K562 (cell line): ENCODE results near the gene WTIP. TPM values are rescaled to one million over a fixed set of nuclear protein-coding genes. Genes with fewer than 3 reads are reported as not detected.

Source experiments
- ATAC-seq: fragments of 200-7000 bp; cut with Tn5 transposase; 3 replicates; pipeline ENCODE4 v1.9.1; 2020; ENCODE audit warnings: moderate library complexity
- BruUV-seq: library from RNA; stranded (reverse); fragments of 400-500 nt; replicated peaks from 2 replicates; lab custom pipeline; 2021; lab: Mats Ljungman, UMichigan
- CTCF ChIA-PET: fragments of 300-600 bp; formaldehyde crosslinking; extraction: SDS; loops from one replicate; lab custom pipeline; 2021; ENCODE audit warnings: low intra/inter-chr PET ratio; lab: Yijun Ruan, JAX
- POLR2A ChIA-PET: fragments of 300-600, 350-650 bp; sonication (Branson Sonifier 250); formaldehyde crosslinking; extraction: SDS; loops from one replicate; lab custom pipeline; 2021; ENCODE audit warnings: antibody characterized with exemption, inconsistent platforms; lab: Yijun Ruan, JAX
- DNase-seq, 4 experiments: peaks; one replicate each; pipeline versions ENCODE4 v3.0.0 to v3.0.0-alpha.2; 2011 to 2018; ENCODE audit warnings: low spot score in 3 of 4, mixed read lengths in 3 of 4; ENCODE audit errors: extremely low read depth in 1 of 4
- FAIRE-seq: peaks from 2 replicates; lab custom pipeline; 2011; peaks lifted over from hg19 to GRCh38; lab: Jason Lieb, UNC
- H2AFZ ChIP-seq: 2 replicates; pipeline ENCODE4 v1.6.0; 2011; ENCODE audit warnings: low read depth, low read length, control low read depth, inconsistent platforms
- H3K27ac ChIP-seq: fragments of 200-600 bp; 3 replicates; pipeline ENCODE4 v1.8.0; 2011; ENCODE audit warnings: low read depth, mild to moderate bottlenecking, control low read depth, inconsistent platforms, low read length, moderate library complexity, mixed read lengths; ENCODE audit errors: extremely low read depth
- H3K27me3 ChIP-seq, 2 experiments: fragments of 300-600 bp in 1 of 2; 2 replicates in 1 of 2; 3 replicates in 1 of 2; pipeline versions ENCODE4 v1.6.0 to v1.8.0; 2011; ENCODE audit warnings: inconsistent platforms in 2 of 2, low read length in 2 of 2, mild to moderate bottlenecking in 1 of 2, mixed read lengths in 1 of 2, moderate library complexity in 1 of 2; ENCODE audit not compliant: control insufficient read depth in 2 of 2, insufficient read depth in 2 of 2
- H3K36me3 ChIP-seq: fragments of 300-600 bp; 3 replicates; pipeline ENCODE4 v1.8.0; 2011; ENCODE audit warnings: mild to moderate bottlenecking, low read length, inconsistent platforms; ENCODE audit not compliant: control insufficient read depth, insufficient read depth
- H3K4me1 ChIP-seq, 2 experiments: fragments of 200-600 bp in 1 of 2; replicated peaks in 1 of 2; 2 replicates in 1 of 2; 3 replicates in 1 of 2; pipeline versions ENCODE4 v1.5.1 to v1.8.0; 2011; ENCODE audit warnings: inconsistent platforms in 2 of 2, low read length in 2 of 2, mild to moderate bottlenecking in 1 of 2, mixed read lengths in 1 of 2, moderate library complexity in 1 of 2; ENCODE audit not compliant: control insufficient read depth in 2 of 2, insufficient read depth in 2 of 2
- H3K4me2 ChIP-seq: 2 replicates; pipeline ENCODE4 v1.6.1; 2011; ENCODE audit warnings: low read length, control low read depth, inconsistent platforms, mixed read lengths; ENCODE audit not compliant: insufficient read depth
- H3K4me3 ChIP-seq: fragments of 200-600 bp; sonication (generic), shearing (Covaris generic); 2 replicates; pipeline ENCODE4 v1.5.1; 2016; ENCODE audit warnings: control low read depth, inconsistent platforms
- H3K79me2 ChIP-seq: fragments of 200-600 bp; 3 replicates; pipeline ENCODE4 v1.8.0; 2011; ENCODE audit warnings: low read length, inconsistent platforms; ENCODE audit not compliant: control insufficient read depth, insufficient read depth
- H3K9ac ChIP-seq, 2 experiments: 2 replicates each; pipeline versions ENCODE4 v1.6.0 to v1.6.1; 2011; ENCODE audit warnings: low read depth in 2 of 2, low read length in 2 of 2, control low read depth in 1 of 2, inconsistent platforms in 1 of 2, mild to moderate bottlenecking in 1 of 2, mixed read lengths in 1 of 2; ENCODE audit not compliant: insufficient read depth in 1 of 2
- H3K9me1 ChIP-seq: one replicate; pipeline ENCODE4 v1.6.0; 2011; ENCODE audit warnings: inconsistent platforms, mild to moderate bottlenecking, low read length, moderate library complexity; ENCODE audit not compliant: control insufficient read depth, insufficient read depth
- H3K9me3 ChIP-seq: replicated peaks from 2 replicates; pipeline ENCODE4 v1.5.1; 2011; ENCODE audit warnings: low read depth, low read length, inconsistent platforms; ENCODE audit not compliant: control insufficient read depth, insufficient read depth
- H4K20me1 ChIP-seq: replicated peaks from 2 replicates; pipeline ENCODE4 v1.6.1; 2011; ENCODE audit warnings: low read length, inconsistent platforms, mixed read lengths; ENCODE audit not compliant: control insufficient read depth, insufficient read depth
- DIDO1 ChIP-seq: fragments of 450-650 bp; IDR thresholded peaks from 2 replicates; pipeline ENCODE4 v1.6.1; 2016; ENCODE audit warnings: low read depth, missing biosample characterization, missing genetic modification characterization
- ESRRA ChIP-seq: fragments of 450-650 bp; IDR thresholded peaks from 2 replicates; pipeline ENCODE4 v1.6.1; 2014; ENCODE audit warnings: low read depth, mild to moderate bottlenecking, moderate library complexity, borderline replicate concordance
- FOXA1 ChIP-seq: fragments of 450-650 bp; IDR thresholded peaks from 2 replicates; pipeline ENCODE4 v1.6.1; 2016; ENCODE audit warnings: mild to moderate bottlenecking, borderline replicate concordance
- KDM2B ChIP-seq: fragments of 250-450 bp; sonication (Bioruptor Pico); IDR thresholded peaks from 2 replicates; pipeline ENCODE4 v1.8.0; 2021; ENCODE audit warnings: mild to moderate bottlenecking, moderate library complexity
- TEAD2 ChIP-seq: fragments of 450-650 bp; IDR thresholded peaks from 2 replicates; pipeline ENCODE4 v1.6.1; 2016; ENCODE audit warnings: missing genetic modification characterization, control low read depth, missing compliant biosample characterization
- ZNF444 ChIP-seq: fragments of 250-450 bp; sonication (Bioruptor Pico); IDR thresholded peaks from 2 replicates; pipeline ENCODE4 v1.4.0; 2020; ENCODE audit warnings: mild to moderate bottlenecking, moderate library complexity
- ZNF830 ChIP-seq: fragments of 250-450 bp; sonication (Bioruptor Pico); IDR thresholded peaks from 2 replicates; pipeline ENCODE4 v1.5.0; 2021; ENCODE audit warnings: mild to moderate bottlenecking
- WGBS: fragments of 100-300 bp; shearing (Covaris generic); methylation state at CpG from one replicate; pipeline ENCODE4 v1.1.6; 2016; ENCODE audit warnings: low coverage, mixed read lengths; ENCODE audit not compliant: insufficient coverage; ENCODE audit errors: missing lambda C conversion rate; 5-methylcytosine and 5-hydroxymethylcytosine counted together
- in situ Hi-C: fragments of 300-500 bp; cut with MboI; formaldehyde crosslinking; loops from 4 replicates; pipeline ENCODE4 v1.15.0; 2018; ENCODE audit warnings: inconsistent platforms, mixed read lengths
- intact Hi-C: fragments of 100-400 bp; cut with micrococcal nuclease; formaldehyde crosslinking; loops from 2 replicates; pipeline ENCODE4 v1.14.2; 2022
- polyA plus RNA-seq, 8 experiments: library from polyadenylated mRNA; depleted of rRNA in 4 of 8; stranded (reverse) in 5 of 8; unstranded in 3 of 8; fragments of >200 nt; fragmentation: Nextera tagmentation in 2 of 8; fragmentation: Illumina TruSeq in 1 of 8; extraction: Ambion mirVana in 2 of 8; extraction: Trizol in 1 of 8; gene quantifications; 2 replicates each; pipeline versions ENCODE4 v1.2.1 to v1.2.3, GENCODE V29; 2011 to 2014; ENCODE audit warnings: inconsistent platforms in 1 of 8, missing spikeins in 1 of 8
- total RNA-seq, 7 experiments: library from RNA; depleted of rRNA in 6 of 7; stranded (reverse); fragments of >200 nt in 6 of 7; fragmentation: Illumina TruSeq in 2 of 7; extraction: Trizol in 2 of 7; gene quantifications; 2 replicates each; pipeline versions ENCODE4 v1.2.1 to v1.2.3, GENCODE V29; 2011 to 2021; ENCODE audit warnings: low replicate concordance in 1 of 7

Gene WTIP
- total and polyA plus RNA-seq, 9 of the 15 experiments (the other 6 are each of a cell fraction or from before 2014, with no cell fraction given) = under 0.01 to 0.54 (median 0.27) TPM; not detected in 1

GRCh38 chr19:34519602-34520001 is 38.0 kb downstream of the WTIP start:
- Histone ChIP-seq H3K4me3 (no peak overlapping the region), H3K36me3 (no peaks in the 10 kb centered on the region)
- TF ChIP-seq ZNF444 (CRISPR knock-in tag) = no peak
- TF ChIP-seq, all 486 proteins: peak for 0
- Histone ChIP-seq H3K9me3 (no peaks in the 10 kb centered on the region), H3K4me1 (no peaks in the 10 kb centered on the region), H3K27ac (no peak overlapping the region), H4K20me1 (no peaks in the 10 kb centered on the region), H3K4me2 (no peak overlapping the region), H3K27me3 (no peaks in the 10 kb centered on the region; a peak in 1 of 5 replicates), H3K9me1 (no peaks in the 10 kb centered on the region), H3K9ac (no peak overlapping the region), H2AFZ (no peak overlapping the region), H3K79me2 (no peaks in the 10 kb centered on the region)
- CTCF ChIA-PET = no interaction called here
- no peak for ATAC-seq
- no peak for DNase-seq
- in situ Hi-C loops = no loop called here
- POLR2A ChIA-PET = interaction anchor here (1.0 to 1.2 kb wide), 3 partner anchors 10 to 25 kb away, joined by 3 to 5 read pairs (median 3); no protein-coding TSS in a partner anchor
- no TSS peak for BruUV-seq
- no peak for FAIRE-seq
- whole genome bisulfite sequencing = 0% methylated on average over 2 of the region's 2 CpGs
- intact Hi-C loops = no loop called here

- no TSS peak for BruUV-seq
- Histone ChIP-seq H3K9ac (no peak overlapping the region), H3K36me3 (no peaks in the 10 kb centered on the region), H3K4me3 (no peak overlapping the region), H3K4me2 (no peak overlapping the region), H3K79me2 (no peaks in the 10 kb centered on the region), H3K4me1 (no peaks in the 10 kb centered on the region), H3K9me1 (no peaks in the 10 kb centered on the region), H3K27me3 (no peaks in the 10 kb centered on the region), H2AFZ (no peak overlapping the region), H3K9me3 (no peaks in the 10 kb centered on the region), H4K20me1 (no peaks in the 10 kb centered on the region), H3K27ac (no peak overlapping the region)
- POLR2A ChIA-PET = no interaction called here
- in situ Hi-C loops (no loop called here), intact Hi-C loops (no loop called here)
- CTCF ChIA-PET = interaction anchor here (0.6 kb wide), 1 partner anchor 61 kb away, joined by 4 read pairs; no protein-coding TSS in a partner anchor
- no peak for FAIRE-seq
- DNase-seq = no peak
- no peak for ATAC-seq
- TF ChIP-seq TEAD2 (no peak), ESRRA (no peak), FOXA1 (no peak), KDM2B (CRISPR knock-in tag) (no peak), DIDO1 (tag) (no peak), ZNF830 (CRISPR knock-in tag) (no peak)
- 0% methylated on average over 1 of the region's 1 CpG for WGBS
Observed at GRCh38 chr19:34523408-34523807, 41.9 kb downstream of the WTIP start.
